Liver (tissue), 9 donors: ENCODE data around the gene SLC25A45. TPM values are rescaled to one million over a fixed set of nuclear protein-coding genes. Genes with fewer than 3 reads are reported as not detected.

Experiments used
- DNase-seq: peaks from one replicate; pipeline ENCODE4 v3.0.0-alpha.2; 2017; ENCODE audit warnings: low spot score
- H3K27ac ChIP-seq, 2 donors: one replicate each; pipeline ENCODE4 v1.7.0; 2013; ENCODE audit warnings: inconsistent platforms in 2 of 2, low read length in 2 of 2, control low read depth in 1 of 2, low read depth in 1 of 2, mild to moderate bottlenecking in 1 of 2
- H3K27me3 ChIP-seq, 4 donors: one replicate each; pipeline versions ENCODE4 v1.6.1 to v1.7.0; 2013; ENCODE audit warnings: low read length in 3 of 4, inconsistent platforms in 1 of 4, mild to moderate bottlenecking in 1 of 4, moderate library complexity in 1 of 4; ENCODE audit not compliant: control insufficient read depth in 4 of 4, insufficient read depth in 4 of 4
- H3K36me3 ChIP-seq, 4 donors: one replicate each; pipeline versions ENCODE4 v1.6.1 to v1.7.0; 2013; ENCODE audit warnings: low read length in 3 of 4, mild to moderate bottlenecking in 3 of 4, low read depth in 1 of 4, moderate library complexity in 1 of 4; ENCODE audit not compliant: control insufficient read depth in 4 of 4, insufficient read depth in 3 of 4
- H3K4me1 ChIP-seq, 4 donors: one replicate each; pipeline versions ENCODE4 v1.6.1 to v1.7.0; 2013; ENCODE audit warnings: low read length in 3 of 4, mild to moderate bottlenecking in 3 of 4, moderate library complexity in 1 of 4; ENCODE audit not compliant: control insufficient read depth in 4 of 4, insufficient read depth in 4 of 4
- H3K4me3 ChIP-seq, 3 donors: one replicate each; pipeline versions ENCODE4 v1.6.1 to v1.7.0; 2013; ENCODE audit warnings: low read length in 3 of 3, control low read depth in 1 of 3, low read depth in 1 of 3, mild to moderate bottlenecking in 1 of 3
- H3K9ac ChIP-seq, 2 donors: one replicate each; pipeline ENCODE4 v1.7.0; 2013; ENCODE audit warnings: low read length in 2 of 2, mild to moderate bottlenecking in 2 of 2, moderate library complexity in 2 of 2, control low read depth in 1 of 2, low read depth in 1 of 2
- H3K9me3 ChIP-seq, 4 donors: one replicate each; pipeline versions ENCODE4 v1.6.1 to v1.7.0; 2013; ENCODE audit warnings: low read length in 3 of 4; ENCODE audit not compliant: control insufficient read depth in 4 of 4
- CTCF ChIP-seq: fragments of 150-350 bp; IDR thresholded peaks from 2 replicates; pipeline ENCODE4 v1.5.1; 2017; ENCODE audit warnings: improper control_type of control experiment, low read depth, low read length; ENCODE audit not compliant: missing input control
- EGR1 ChIP-seq, 2 donors: IDR thresholded peaks; 2 replicates each; pipeline ENCODE4 v1.6.1; 2016 to 2018; ENCODE audit warnings: antibody characterized with exemption in 2 of 2, low read depth in 2 of 2
- FOXA1 ChIP-seq: IDR thresholded peaks from 2 replicates; pipeline ENCODE4 v1.6.1; 2016; ENCODE audit warnings: antibody characterized with exemption
- FOXA2 ChIP-seq: IDR thresholded peaks from 2 replicates; pipeline ENCODE4 v1.6.1; 2016; ENCODE audit warnings: antibody characterized with exemption
- GABPA ChIP-seq, 2 donors: IDR thresholded peaks in 1 of 2; conservative IDR thresholded peaks in 1 of 2; 2 replicates each; pipeline ENCODE4 v1.6.1; 2016; ENCODE audit warnings: antibody characterized with exemption in 2 of 2, mild to moderate bottlenecking in 1 of 2, moderate library complexity in 1 of 2
- HNF4G ChIP-seq: IDR thresholded peaks from 2 replicates; pipeline ENCODE4 v1.6.1; 2016; ENCODE audit warnings: antibody characterized with exemption
- JUND ChIP-seq, 2 donors: IDR thresholded peaks; 2 replicates each; pipeline ENCODE4 v1.6.1; 2016; ENCODE audit warnings: antibody characterized with exemption in 2 of 2
- MAX ChIP-seq: IDR thresholded peaks from 2 replicates; pipeline ENCODE4 v1.6.1; 2016; ENCODE audit warnings: antibody characterized with exemption
- NR2F2 ChIP-seq: IDR thresholded peaks from 2 replicates; pipeline ENCODE4 v1.6.1; 2016; ENCODE audit warnings: antibody characterized with exemption
- RAD21 ChIP-seq, 2 donors: IDR thresholded peaks; 2 replicates each; pipeline ENCODE4 v1.6.1; 2016; ENCODE audit warnings: antibody characterized with exemption in 2 of 2, mild to moderate bottlenecking in 2 of 2
- REST ChIP-seq: IDR thresholded peaks from 2 replicates; pipeline ENCODE4 v1.6.1; 2016; ENCODE audit warnings: antibody characterized with exemption, mild to moderate bottlenecking
- RXRA ChIP-seq, 2 donors: IDR thresholded peaks; 2 replicates each; pipeline ENCODE4 v1.6.1; 2017 to 2018; ENCODE audit warnings: antibody characterized with exemption in 2 of 2, mild to moderate bottlenecking in 1 of 2
- SP1 ChIP-seq: IDR thresholded peaks from 2 replicates; pipeline ENCODE4 v1.6.1; 2018; ENCODE audit warnings: antibody characterized with exemption, mild to moderate bottlenecking
- TAF1 ChIP-seq: conservative IDR thresholded peaks from 2 replicates; pipeline ENCODE4 v1.6.1; 2016; ENCODE audit warnings: antibody characterized with exemption, mild to moderate bottlenecking
- YY1 ChIP-seq: IDR thresholded peaks from 2 replicates; pipeline ENCODE4 v1.6.1; 2016; ENCODE audit warnings: antibody characterized with exemption, mild to moderate bottlenecking
- WGBS: extraction: QIAGEN DNeasy Blood & Tissue Kit; methylation state at CpG from one replicate; pipeline ENCODE4 v1.1.7; 2013; 5-methylcytosine and 5-hydroxymethylcytosine counted together
- polyA plus RNA-seq, 2 donors: library from polyadenylated mRNA; stranded (reverse) in 1 of 2; unstranded in 1 of 2; fragments of 200-250 nt in 1 of 2; fragments of >200 nt in 1 of 2; fragmentation: Nextera tagmentation in 1 of 2; extraction: Ambion mirVana in 1 of 2; gene quantifications; one replicate each; pipeline versions ENCODE4 v1.2.1 to v1.2.3, GENCODE V29; 2013 to 2015
- total RNA-seq, 2 donors: library from RNA; depleted of rRNA; stranded (reverse); fragments of >200 nt; gene quantifications; one replicate each; pipeline ENCODE4 v1.2.3, GENCODE V29; 2014
- TF ChIP-seq, protein P1 (sequence below): IDR thresholded peaks from 2 replicates; pipeline ENCODE4 v1.6.1; 2016; ENCODE audit warnings: antibody characterized with exemption
- TF ChIP-seq, protein P2 (sequence below): IDR thresholded peaks from 2 replicates; pipeline ENCODE4 v1.6.1; 2016; ENCODE audit warnings: antibody characterized with exemption
- donor health status: healthy.
- donor health status: healthy.
- donor health status: healthy.
- donor health status: healthy.
- donor health status: healthy.

Gene SLC25A45
- total and polyA plus RNA-seq, 4 donors = 4.5 to 6.8 (median 5.3) TPM

GRCh38 chr11:65351511-65351910 lies 30.9 kb downstream of the SLC25A45 start:
- no peak for DNase-seq
- H3K4me3 ChIP-seq = no peak overlapping the region
- H3K36me3 ChIP-seq = peaks cover 3 to 47% (median 37%) of the 10 kb centered on the region in 4 donors
- H3K9me3 ChIP-seq = no peaks in the 10 kb centered on the region
- H3K9ac ChIP-seq = no peak overlapping the region
- H3K27ac ChIP-seq = no peak overlapping the region
- whole genome bisulfite sequencing = 95% methylated on average over 2 of the region's 2 CpGs
- no peaks in the 10 kb centered on the region for H3K27me3 ChIP-seq
- TF ChIP-seq NR2F2 = no peak
- TF ChIP-seq RXRA (IDR thresholded peaks at IDR 0.05) = no peak
- TF ChIP-seq TAF1 = no peak
- no peak for TF ChIP-seq HNF4G
- no peak for TF ChIP-seq JUND (IDR thresholded peaks at IDR 0.05)
- TF ChIP-seq FOXA2 = no peak
- no peak for TF ChIP-seq REST
- TF ChIP-seq GABPA (IDR thresholded peaks at IDR 0.05 in 1 of 2, conservative IDR thresholded peaks at IDR 0.05 in 1 of 2) = no peak
- H3K4me1 ChIP-seq = peaks cover 0 to 19% (median 10%) of the 10 kb centered on the region in 4 donors

GRCh38 chr11:65341856-65342255 lies 40.6 kb downstream of the SLC25A45 start:
- TF ChIP-seq RAD21 (IDR thresholded peaks at IDR 0.05) = no peak
- TF ChIP-seq FOXA1 = no peak
- no peak for TF ChIP-seq RXRA (IDR thresholded peaks at IDR 0.05)
- no peak for TF ChIP-seq HNF4G
- TF ChIP-seq SP1 = no peak
- no peak for TF ChIP-seq GABPA (IDR thresholded peaks at IDR 0.05 in 1 of 2, conservative IDR thresholded peaks at IDR 0.05 in 1 of 2)
- TF ChIP-seq, protein P1, sequence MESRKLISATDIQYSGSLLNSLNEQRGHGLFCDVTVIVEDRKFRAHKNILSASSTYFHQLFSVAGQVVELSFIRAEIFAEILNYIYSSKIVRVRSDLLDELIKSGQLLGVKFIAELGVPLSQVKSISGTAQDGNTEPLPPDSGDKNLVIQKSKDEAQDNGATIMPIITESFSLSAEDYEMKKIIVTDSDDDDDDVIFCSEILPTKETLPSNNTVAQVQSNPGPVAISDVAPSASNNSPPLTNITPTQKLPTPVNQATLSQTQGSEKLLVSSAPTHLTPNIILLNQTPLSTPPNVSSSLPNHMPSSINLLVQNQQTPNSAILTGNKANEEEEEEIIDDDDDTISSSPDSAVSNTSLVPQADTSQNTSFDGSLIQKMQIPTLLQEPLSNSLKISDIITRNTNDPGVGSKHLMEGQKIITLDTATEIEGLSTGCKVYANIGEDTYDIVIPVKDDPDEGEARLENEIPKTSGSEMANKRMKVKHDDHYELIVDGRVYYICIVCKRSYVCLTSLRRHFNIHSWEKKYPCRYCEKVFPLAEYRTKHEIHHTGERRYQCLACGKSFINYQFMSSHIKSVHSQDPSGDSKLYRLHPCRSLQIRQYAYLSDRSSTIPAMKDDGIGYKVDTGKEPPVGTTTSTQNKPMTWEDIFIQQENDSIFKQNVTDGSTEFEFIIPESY = no peak
- no peak for TF ChIP-seq TAF1
- no peak for TF ChIP-seq EGR1 (IDR thresholded peaks at IDR 0.05; ENCODE audit: low read depth in 2 of 2)
- no peak for TF ChIP-seq YY1
- TF ChIP-seq JUND (IDR thresholded peaks at IDR 0.05) = no peak
- TF ChIP-seq REST = no peak
- TF ChIP-seq, protein P2, sequence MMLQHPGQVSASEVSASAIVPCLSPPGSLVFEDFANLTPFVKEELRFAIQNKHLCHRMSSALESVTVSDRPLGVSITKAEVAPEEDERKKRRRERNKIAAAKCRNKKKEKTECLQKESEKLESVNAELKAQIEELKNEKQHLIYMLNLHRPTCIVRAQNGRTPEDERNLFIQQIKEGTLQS = no peak
- no peak for TF ChIP-seq MAX
- TF ChIP-seq NR2F2 = no peak
- no peak for TF ChIP-seq CTCF
- H3K36me3 ChIP-seq = peaks cover 12 to 61% (median 58%) of the 10 kb centered on the region in 4 donors
- H3K4me1 ChIP-seq = no peaks in the 10 kb centered on the region
- DNase-seq = no peak
- H3K9me3 ChIP-seq = no peaks in the 10 kb centered on the region
- H3K27me3 ChIP-seq = no peaks in the 10 kb centered on the region
- H3K4me3 ChIP-seq = no peak overlapping the region
- no peak overlapping the region for H3K9ac ChIP-seq
- 98% methylated on average over 3 of the region's 3 CpGs for WGBS
- no peak overlapping the region for H3K27ac ChIP-seq
